A673 (cell line): ENCODE data around the gene NAPA. TPM values are rescaled to one million over a fixed set of nuclear protein-coding genes. Genes with fewer than 3 reads are reported as not detected.
A peak's percentile ranks its signal among the peaks of the same experiment; 100 is the strongest.
"Not testable (repeated sequence)": the region's sequence is repeated elsewhere in the genome, so short reads cannot be mapped to it uniquely, and the experiment has no call there.

Experiments used
- BruUV-seq: library from RNA; stranded (reverse); fragments of 400-500 nt; replicated peaks from 2 replicates; lab custom pipeline; 2021; lab: Mats Ljungman, UMichigan
- CTCF ChIA-PET: fragments of 300-600 bp; sonication (Branson Sonifier 250); formaldehyde crosslinking; loops from one replicate; lab custom pipeline; 2022; ENCODE audit warnings: antibody characterized with exemption; lab: Charles Lee
- POLR2A ChIA-PET: fragments of 300-600 bp; sonication (Branson Sonifier 250); formaldehyde crosslinking; loops from one replicate; lab custom pipeline; 2022; ENCODE audit warnings: antibody characterized with exemption; ENCODE audit not compliant: low non-redundant PET; lab: Charles Lee
- DNase-seq: peaks from one replicate; pipeline ENCODE4 v3.0.0-alpha.2; 2015; ENCODE audit warnings: low spot score
- H3K27ac ChIP-seq: fragments of 200-600 bp; sonication (generic); 2 replicates; pipeline ENCODE4 v1.5.1; 2016; ENCODE audit warnings: mixed run types, low read depth, mild to moderate bottlenecking, mixed read lengths, antibody characterized with exemption, low read length; ENCODE audit not compliant: poor library complexity, severe bottlenecking
- H3K27me3 ChIP-seq: fragments of 200-600 bp; sonication (generic); replicated peaks from 2 replicates; pipeline ENCODE4 v1.6.1; 2017; ENCODE audit warnings: mixed run types, low read depth, mild to moderate bottlenecking, mixed read lengths, antibody characterized with exemption, low read length; ENCODE audit not compliant: insufficient read depth, poor library complexity
- H3K36me3 ChIP-seq: fragments of 200-600 bp; sonication (generic); 2 replicates; pipeline ENCODE4 v1.6.1; 2016; ENCODE audit warnings: mixed run types, mild to moderate bottlenecking, mixed read lengths, antibody characterized with exemption, low read length; ENCODE audit not compliant: insufficient read depth, poor library complexity, severe bottlenecking
- H3K4me1 ChIP-seq: fragments of 200-600 bp; sonication (generic); 2 replicates; pipeline ENCODE4 v1.6.1; 2017; ENCODE audit warnings: mixed run types, mild to moderate bottlenecking, mixed read lengths, antibody characterized with exemption, low read length; ENCODE audit not compliant: insufficient read depth, poor library complexity, severe bottlenecking
- H3K4me3 ChIP-seq: fragments of 200-600 bp; sonication (generic); 2 replicates; pipeline ENCODE4 v1.5.1; 2016; ENCODE audit warnings: low read depth, mixed run types, mild to moderate bottlenecking, mixed read lengths, low read length; ENCODE audit not compliant: poor library complexity, severe bottlenecking
- H3K9me3 ChIP-seq: fragments of 200-600 bp; sonication (generic); 2 replicates; pipeline ENCODE4 v1.6.1; 2016; ENCODE audit warnings: mixed run types, low read depth, mild to moderate bottlenecking, mixed read lengths, antibody characterized with exemption, low read length; ENCODE audit not compliant: poor library complexity, severe bottlenecking
- CTCF ChIP-seq: fragments of 300-800, 200-600 bp; sonication (generic); conservative IDR thresholded peaks from 2 replicates; pipeline ENCODE4 v1.5.1; 2017; ENCODE audit warnings: low read depth, mild to moderate bottlenecking, antibody characterized with exemption, low read length, moderate library complexity, mixed read lengths
- EZH2 ChIP-seq: fragments of 200-600 bp; sonication (generic); IDR thresholded peaks from 2 replicates; pipeline ENCODE4 v1.6.1; 2017; ENCODE audit warnings: borderline replicate concordance, low read depth, mild to moderate bottlenecking, mixed read lengths, antibody characterized with exemption, low read length; ENCODE audit not compliant: poor library complexity, severe bottlenecking
- intact Hi-C: fragments of 100-400 bp; cut with micrococcal nuclease; formaldehyde crosslinking; loops from one replicate; pipeline ENCODE4 v1.10.0; 2022; ENCODE audit not compliant: unreplicated experiment
- total RNA-seq: library from RNA; stranded (reverse); gene quantifications from 2 replicates; pipeline ENCODE4 v1.2.3, GENCODE V29; 2021

Gene NAPA
- total RNA-seq, 1 experiment from 2014 or later: 90.9 TPM

GRCh38 chr19:47487551-47488515 is 27.0 kb downstream of the NAPA start:
- CTCF ChIA-PET: no interaction called here

DNA sequence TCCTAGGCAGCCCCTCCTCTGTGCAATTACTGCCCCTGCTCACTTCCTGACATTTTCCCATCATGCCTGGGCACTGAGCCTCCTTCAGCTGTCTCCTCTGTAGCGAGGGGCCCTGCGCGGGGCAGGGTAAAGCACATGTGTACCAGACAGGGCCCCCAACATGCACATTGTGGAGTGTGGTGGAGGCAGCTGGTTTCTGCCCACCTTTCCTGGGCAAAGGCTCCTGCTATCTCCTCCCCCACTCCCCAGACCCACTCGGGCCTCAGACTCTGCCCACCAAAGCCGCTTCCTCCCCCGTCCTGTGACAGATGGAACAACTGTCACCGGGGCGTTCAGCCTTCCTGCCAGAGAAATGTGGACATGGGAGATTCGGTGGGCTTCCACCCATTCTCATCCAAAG is 28.0 kb downstream of the NAPA start:
- CTCF ChIA-PET: no interaction called here
- H3K36me3 ChIP-seq: no peaks in the 10 kb centered on the region
- H3K27me3 ChIP-seq: no peaks in the 10 kb centered on the region
- no peaks in the 10 kb centered on the region for H3K9me3 ChIP-seq
- H3K4me1 ChIP-seq: peaks cover 6% of the 10 kb centered on the region
- POLR2A ChIA-PET: no interaction called here
- DNase-seq: no peak
- BruUV-seq: no TSS peak
- peak overlapping the region; percentile 5 for H3K27ac ChIP-seq
- no peak overlapping the region for H3K4me3 ChIP-seq
- intact Hi-C loops: no loop called here
- TF ChIP-seq EZH2 (no peak), CTCF (no peak)

More at GRCh38 chr19:47487551-47488515, 27.0 kb downstream of the NAPA start:
- H3K27me3 ChIP-seq: no peaks in the 10 kb centered on the region
- no peaks in the 10 kb centered on the region for H3K9me3 ChIP-seq
- H3K36me3 ChIP-seq: no peaks in the 10 kb centered on the region
- POLR2A ChIA-PET: no interaction called here
- no peak overlapping the region for H3K4me3 ChIP-seq
- no peak for DNase-seq
- H3K4me1 ChIP-seq: peaks cover 6% of the 10 kb centered on the region
- BruUV-seq: TSS peak; percentile 38
- no peak overlapping the region for H3K27ac ChIP-seq
- intact Hi-C loops: no loop called here
- TF ChIP-seq EZH2: no peak
- no peak for TF ChIP-seq CTCF

- H3K4me1 ChIP-seq, DNase-seq, POLR2A ChIA-PET, H3K4me3 ChIP-seq, intact Hi-C loops, H3K9me3 ChIP-seq, CTCF ChIA-PET, H3K27me3 ChIP-seq, BruUV-seq, H3K36me3 ChIP-seq, H3K27ac ChIP-seq: not testable (repeated sequence)
Measured at GRCh38 chr19:47486220-47486619, 28.6 kb downstream of the NAPA start.

- Histone ChIP-seq H3K4me1 (peaks cover 6% of the 10 kb centered on the region), H3K9me3 (no peaks in the 10 kb centered on the region), H3K4me3 (peak overlapping the region; percentile 74), H3K27ac (peak overlapping the region; percentile 98), H3K36me3 (no peaks in the 10 kb centered on the region), H3K27me3 (no peaks in the 10 kb centered on the region)
- no TSS peak for BruUV-seq
- DNase-seq: no peak
- ChIA-PET POLR2A (no interaction called here), CTCF (no interaction called here)
- intact Hi-C loops: no loop called here
- no peak for TF ChIP-seq EZH2
- TF ChIP-seq CTCF: no peak
Measured at GRCh38 chr19:47485210-47485609, 29.7 kb downstream of the NAPA start.
